ENCODE measurements around the gene MAGI1.

Gene MAGI1

GRCh38 chr3:65785065-65785645 is 253.6 kb downstream of the MAGI1 start:
- DNase-seq: no peak

DNA sequence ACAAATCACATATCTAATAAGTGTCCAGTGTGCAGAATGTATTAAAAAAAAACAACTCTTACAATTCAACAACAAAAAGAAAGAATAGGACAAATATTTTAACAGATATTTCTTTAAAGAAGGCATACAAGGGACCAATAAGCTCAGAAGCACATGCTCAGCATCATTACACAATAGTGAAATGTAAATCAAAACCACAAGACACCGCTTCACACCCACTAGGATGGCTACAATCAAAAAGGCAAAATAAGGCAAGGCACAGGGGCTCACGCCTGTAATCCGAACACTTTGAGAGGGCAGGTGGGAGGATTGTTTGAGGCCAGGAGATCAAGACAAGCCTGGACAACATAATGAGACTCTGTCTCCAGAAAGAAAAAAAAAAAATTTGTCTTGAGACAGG is 255.6 kb downstream of the MAGI1 start:
- DNase-seq: no peak

DNA sequence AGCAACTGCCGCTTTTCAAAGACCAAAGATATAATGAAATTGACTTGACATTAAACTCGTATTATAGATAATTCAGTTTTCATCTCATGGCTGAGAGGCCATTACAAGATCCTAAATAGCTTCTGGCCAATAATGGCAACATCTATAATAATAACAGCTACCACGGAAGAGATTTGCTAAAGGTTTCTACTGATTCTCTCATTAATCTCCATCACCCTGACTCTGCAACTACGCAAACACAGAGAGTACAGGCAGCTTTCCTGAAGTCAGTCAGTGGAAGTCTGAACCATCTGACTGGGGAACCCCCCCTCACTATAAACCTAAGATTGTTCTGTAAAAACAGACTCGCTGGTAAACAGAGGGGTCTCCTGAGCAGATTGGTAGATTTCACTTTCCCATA is 257.1 kb downstream of the MAGI1 start:
- no peak for DNase-seq

DNA sequence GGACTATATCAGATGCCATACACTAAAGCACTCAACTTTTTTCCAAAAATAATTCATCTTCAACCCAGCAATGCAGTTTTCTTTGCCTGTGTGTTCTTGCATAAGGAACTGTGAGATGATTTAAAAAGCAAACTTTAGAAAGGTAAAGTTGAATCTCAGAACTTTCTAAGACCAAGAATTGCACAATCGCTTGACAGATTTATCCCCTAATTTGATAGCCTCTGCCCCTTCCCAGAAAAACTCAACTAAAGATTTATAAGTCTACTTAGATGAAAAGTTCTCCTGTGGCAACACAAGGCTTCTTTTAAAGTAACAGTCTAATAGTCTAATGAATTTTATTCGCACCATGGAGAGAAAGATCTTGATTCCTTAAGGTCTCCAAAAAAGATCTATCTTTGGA is 259.3 kb downstream of the MAGI1 start:
- DNase-seq: no peak

DNA sequence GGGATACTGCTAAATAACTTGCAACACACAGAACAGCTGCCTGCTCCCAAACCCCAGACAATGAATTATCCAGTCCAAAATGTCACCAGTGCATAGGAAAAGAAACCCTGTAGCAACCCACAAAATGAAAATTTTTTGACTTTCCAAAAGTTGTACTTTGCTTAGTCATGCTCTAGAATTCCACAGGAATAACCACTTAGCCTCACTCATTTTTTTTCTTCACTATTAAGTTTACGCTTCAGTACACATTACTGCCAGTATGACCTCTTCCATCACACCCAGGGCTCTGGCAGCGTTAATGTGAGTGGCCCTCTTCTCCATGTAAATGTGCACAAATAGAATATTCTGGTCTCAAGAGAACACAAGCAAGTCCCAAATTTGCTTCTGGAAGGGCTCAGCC is 259.8 kb downstream of the MAGI1 start:
- DNase-seq: no peak

GRCh38 chr3:65777050-65777449 is 261.7 kb downstream of the MAGI1 start:
- DNase-seq: no peak

GRCh38 chr3:65776494-65776893 is 262.2 kb downstream of the MAGI1 start:
- DNase-seq: no peak

- DNase-seq: no peak
Observed at GRCh38 chr3:65776081-65776480, 262.6 kb downstream of the MAGI1 start.

- no peak for DNase-seq
Observed at GRCh38 chr3:65772758-65773157, 266.0 kb downstream of the MAGI1 start.

- no peak for DNase-seq
Observed at GRCh38 chr3:65767551-65767950, 271.2 kb downstream of the MAGI1 start.

- no peak for DNase-seq
Observed at GRCh38 chr3:65762235-65762580, 276.5 kb downstream of the MAGI1 start.

GRCh38 chr3:65761446-65762234 is 277.1 kb downstream of the MAGI1 start:
- no peak for DNase-seq

- no peak for DNase-seq
Observed at GRCh38 chr3:65758876-65759598, 279.7 kb downstream of the MAGI1 start.

DNA sequence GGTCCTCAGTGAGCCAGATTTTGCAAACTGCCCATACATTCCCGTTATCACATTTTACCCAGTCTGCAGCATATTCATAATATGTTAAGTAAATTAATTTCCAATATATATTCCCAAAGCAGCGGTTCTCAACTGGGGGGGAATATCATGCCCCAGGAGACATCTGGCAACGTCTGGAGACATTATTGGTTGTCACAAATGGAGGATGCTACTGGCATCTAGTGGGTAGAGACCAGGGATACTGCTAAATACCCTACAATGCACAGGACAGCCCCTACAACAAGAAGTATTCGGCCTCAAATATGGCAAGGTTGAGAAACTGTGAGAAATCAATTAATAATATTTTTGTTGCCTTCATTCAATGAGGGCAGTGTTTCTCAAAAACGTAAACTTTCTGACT is 280.3 kb downstream of the MAGI1 start:
- no peak for DNase-seq

DNA sequence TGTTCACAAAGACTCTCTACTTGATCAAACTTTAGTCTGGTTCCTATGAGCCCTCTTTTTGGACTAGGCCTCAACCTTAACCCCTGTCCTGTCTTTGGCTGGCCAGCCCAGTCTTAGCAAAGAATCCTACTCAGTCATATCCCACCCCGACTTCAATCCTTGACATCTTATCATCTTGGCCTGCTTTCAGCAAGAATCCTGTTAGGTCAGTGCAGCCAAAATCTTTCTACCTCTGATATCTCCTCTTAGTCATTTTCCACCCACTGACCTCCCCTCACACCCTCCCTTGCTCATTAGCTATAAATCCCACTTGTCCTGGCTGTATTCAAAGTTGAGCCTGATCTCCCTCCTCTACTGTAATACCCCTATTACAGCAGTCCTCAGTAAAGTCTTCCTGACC is 286.1 kb downstream of the MAGI1 start:
- DNase-seq: peak; percentile 58

DNA sequence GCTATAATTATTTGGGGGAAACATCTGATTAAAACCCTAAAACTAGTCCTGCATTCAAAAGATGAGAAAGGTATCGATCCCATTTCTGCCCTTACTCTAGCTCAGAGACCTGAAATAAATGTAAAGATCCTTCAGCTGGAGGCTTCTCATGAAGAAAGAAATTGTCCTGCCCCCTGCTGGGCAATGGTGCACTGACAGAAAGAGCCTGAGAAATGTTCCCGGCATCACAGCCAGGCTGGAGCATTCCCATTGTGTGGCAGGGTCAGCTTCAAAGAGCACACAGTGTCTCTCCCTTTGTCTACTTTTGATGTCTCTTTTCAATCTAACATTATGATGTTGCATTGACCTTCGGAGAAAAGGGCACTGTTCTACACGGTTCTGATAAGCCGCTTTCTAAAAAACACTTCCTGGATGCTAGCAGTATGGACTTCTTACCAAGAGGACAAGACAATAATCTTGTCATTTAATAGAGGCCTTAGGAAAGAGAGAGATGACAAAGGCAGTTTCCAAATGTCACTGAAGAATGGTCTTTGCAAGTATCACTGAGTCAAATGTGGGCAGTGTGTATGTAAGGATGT is 287.5 kb downstream of the MAGI1 start:
- DNase-seq: no peak

DNA sequence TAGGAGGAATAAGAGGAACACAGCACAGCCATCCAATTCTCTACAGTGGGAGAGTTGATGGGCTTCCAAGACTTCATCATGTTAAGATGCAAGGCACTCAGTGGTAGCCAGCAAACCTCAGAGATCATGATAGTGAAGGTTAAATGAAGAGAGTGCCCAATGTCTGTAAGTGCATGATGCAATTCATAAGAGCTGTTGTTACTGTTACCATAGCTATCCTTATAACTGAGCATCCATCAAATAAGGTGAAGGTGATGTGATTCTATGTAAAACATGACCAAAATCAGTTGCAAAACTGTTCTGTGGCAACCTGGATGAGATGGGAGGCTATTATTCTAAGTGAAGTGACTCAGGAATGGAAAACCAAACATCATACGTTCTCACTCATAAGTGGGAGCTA is 289.7 kb downstream of the MAGI1 start:
- DNase-seq: no peak

DNA sequence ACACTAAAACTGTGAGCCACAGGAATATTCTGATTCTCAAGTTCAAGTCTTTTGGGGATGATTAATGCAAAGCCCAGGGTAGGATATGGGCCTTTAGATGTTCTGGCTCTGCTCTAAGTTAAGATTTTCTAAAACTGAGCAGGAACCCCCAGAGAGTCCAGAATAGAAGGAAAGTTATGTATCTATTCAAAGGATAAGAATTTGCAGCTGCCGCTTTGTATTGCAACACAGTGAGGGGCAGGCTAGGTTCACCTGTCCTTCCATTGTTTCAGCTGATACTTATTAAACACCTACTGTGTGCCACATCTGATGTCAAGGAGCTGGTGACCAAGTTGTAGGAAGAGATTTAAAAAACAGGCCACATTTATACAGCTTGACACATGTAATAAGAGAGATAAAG is 290.4 kb downstream of the MAGI1 start:
- DNase-seq: no peak

GRCh38 chr3:65746848-65747247 is 291.9 kb downstream of the MAGI1 start:
- DNase-seq: no peak

GRCh38 chr3:65745306-65745705 is 293.4 kb downstream of the MAGI1 start:
- DNase-seq: no peak

DNA sequence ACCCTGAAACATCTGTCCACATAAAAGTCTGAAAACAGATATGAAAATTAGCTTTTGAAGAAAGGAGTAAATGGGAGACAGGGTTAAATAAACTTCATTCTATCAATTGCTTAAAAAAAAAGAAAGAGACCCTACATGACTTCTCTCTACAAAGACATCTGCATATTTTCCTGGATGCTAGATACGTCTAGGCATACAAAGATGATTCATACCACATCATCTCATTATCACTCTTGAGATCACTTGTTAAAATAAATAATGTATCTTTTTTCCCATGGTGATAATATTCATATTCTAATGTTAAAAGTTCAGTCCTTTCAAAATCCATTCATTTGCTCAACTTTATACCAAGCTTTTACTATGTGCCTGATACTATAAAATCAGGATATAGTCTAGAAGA is 295.8 kb downstream of the MAGI1 start:
- peak; percentile 7 for DNase-seq

DNA sequence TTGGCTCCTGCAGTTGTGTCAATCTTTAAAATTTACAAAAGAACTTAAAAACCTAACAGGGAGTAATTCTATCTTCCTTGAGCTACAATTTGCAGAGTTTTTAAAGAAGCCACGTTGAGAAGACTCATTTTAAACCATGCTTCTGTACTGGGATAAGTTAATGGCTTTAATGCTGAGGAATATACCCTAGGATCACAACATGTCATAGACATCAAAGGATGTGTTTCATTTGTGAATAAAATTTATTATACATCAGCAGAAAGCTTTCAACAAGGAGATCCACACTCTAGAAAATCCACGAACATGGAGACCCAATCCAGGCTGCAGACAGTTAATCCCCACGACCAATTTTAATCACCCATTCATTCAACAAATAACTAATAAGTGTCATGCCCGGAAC is 297.2 kb downstream of the MAGI1 start:
- no peak for DNase-seq

DNA sequence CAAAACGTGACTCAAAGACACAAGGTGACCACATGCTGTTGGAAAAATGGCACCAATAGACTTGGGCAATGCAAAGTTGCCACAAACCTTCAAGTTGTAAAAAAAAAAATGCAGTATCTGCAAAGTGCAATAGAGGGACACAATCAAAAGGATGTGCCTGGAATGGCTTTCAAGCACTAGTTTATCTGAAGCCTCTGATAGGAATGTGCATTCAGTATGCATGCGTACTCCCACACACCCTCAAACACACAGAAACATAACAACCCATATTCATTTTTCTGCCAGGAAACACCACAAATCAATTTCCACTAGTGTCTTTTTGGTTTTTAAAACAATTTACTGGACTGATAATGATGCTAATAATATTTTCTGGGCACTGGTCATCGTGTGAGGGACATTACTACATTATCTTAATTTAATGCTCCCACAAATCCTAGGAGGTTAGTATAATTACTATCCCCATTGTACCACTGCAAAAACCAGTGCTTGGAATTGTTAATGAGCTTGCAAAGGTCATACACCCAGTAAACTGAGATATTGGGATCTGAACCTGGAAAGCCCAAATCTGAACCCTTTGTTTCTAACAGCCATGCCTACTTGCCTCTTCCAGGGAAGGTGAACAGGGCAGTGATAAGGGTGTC is 298.7 kb downstream of the MAGI1 start:
- no peak for DNase-seq
